ENCODE data around the gene SLMAP.

Gene SLMAP

GRCh38 chr3:57951066-57951882 lies 195.2 kb downstream of the SLMAP start:
- in situ Hi-C loops (cut with MboI; ENCODE audit: low pct_unique_long_range_greater_than_20kb, low sequenced_read_pairs): no loop called here
- DNase-seq: peak; percentile 84

GRCh38 chr3:57952208-57952631 lies 196.1 kb downstream of the SLMAP start:
- no peak for DNase-seq
- in situ Hi-C loops (cut with MboI; ENCODE audit: low pct_unique_long_range_greater_than_20kb, low sequenced_read_pairs): no loop called here

- in situ Hi-C loops (cut with MboI; ENCODE audit: low pct_unique_long_range_greater_than_20kb, low sequenced_read_pairs): no loop called here
Observed at GRCh38 chr3:57952651-57953050, 196.5 kb downstream of the SLMAP start.

GRCh38 chr3:57953576-57953975 lies 197.5 kb downstream of the SLMAP start:
- in situ Hi-C loops (cut with MboI; ENCODE audit: low pct_unique_long_range_greater_than_20kb, low sequenced_read_pairs): no loop called here

More at GRCh38 chr3:57952651-57953050, 196.5 kb downstream of the SLMAP start:
- no peak for DNase-seq

GRCh38 chr3:57956119-57956832 lies 200.2 kb downstream of the SLMAP start:
- in situ Hi-C loops (cut with MboI; ENCODE audit: low pct_unique_long_range_greater_than_20kb, low sequenced_read_pairs): no loop called here
- DNase-seq: no peak

More at GRCh38 chr3:57953576-57953975, 197.5 kb downstream of the SLMAP start:
- DNase-seq: no peak

- DNase-seq: no peak
- in situ Hi-C loops (cut with MboI; ENCODE audit: low pct_unique_long_range_greater_than_20kb, low sequenced_read_pairs): no loop called here
Observed at GRCh38 chr3:57956833-57957174, 200.7 kb downstream of the SLMAP start.

GRCh38 chr3:57957824-57958223 lies 201.7 kb downstream of the SLMAP start:
- in situ Hi-C loops (cut with MboI; ENCODE audit: low pct_unique_long_range_greater_than_20kb, low sequenced_read_pairs): no loop called here
- no peak for DNase-seq

- in situ Hi-C loops (cut with MboI; ENCODE audit: low pct_unique_long_range_greater_than_20kb, low sequenced_read_pairs): no loop called here
- peak; percentile 71 for DNase-seq
Observed at GRCh38 chr3:57958642-57959422, 202.7 kb downstream of the SLMAP start.

GRCh38 chr3:57959423-57960173 lies 203.5 kb downstream of the SLMAP start:
- peak; percentile 70 for DNase-seq
- in situ Hi-C loops (cut with MboI; ENCODE audit: low pct_unique_long_range_greater_than_20kb, low sequenced_read_pairs): no loop called here

GRCh38 chr3:57960174-57960505 lies 204.0 kb downstream of the SLMAP start:
- in situ Hi-C loops (cut with MboI; ENCODE audit: low pct_unique_long_range_greater_than_20kb, low sequenced_read_pairs): no loop called here

GRCh38 chr3:57961177-57961827 lies 205.2 kb downstream of the SLMAP start:
- DNase-seq: no peak
- in situ Hi-C loops (cut with MboI; ENCODE audit: low pct_unique_long_range_greater_than_20kb, low sequenced_read_pairs): no loop called here

More at GRCh38 chr3:57960174-57960505, 204.0 kb downstream of the SLMAP start:
- no peak for DNase-seq

- DNase-seq: peak; percentile 65
- in situ Hi-C loops (cut with MboI; ENCODE audit: low pct_unique_long_range_greater_than_20kb, low sequenced_read_pairs): no loop called here
Observed at GRCh38 chr3:57961828-57962447, 205.8 kb downstream of the SLMAP start.

GRCh38 chr3:57962448-57962834 lies 206.3 kb downstream of the SLMAP start:
- in situ Hi-C loops (cut with MboI; ENCODE audit: low pct_unique_long_range_greater_than_20kb, low sequenced_read_pairs): no loop called here
- no peak for DNase-seq

- in situ Hi-C loops (cut with MboI; ENCODE audit: low pct_unique_long_range_greater_than_20kb, low sequenced_read_pairs): no loop called here
- DNase-seq: no peak
Observed at GRCh38 chr3:57963811-57964346, 207.8 kb downstream of the SLMAP start.

- DNase-seq: no peak
- in situ Hi-C loops (cut with MboI; ENCODE audit: low pct_unique_long_range_greater_than_20kb, low sequenced_read_pairs): no loop called here
Observed at GRCh38 chr3:57966829-57967228, 210.7 kb downstream of the SLMAP start.

- DNase-seq: no peak
- in situ Hi-C loops (cut with MboI; ENCODE audit: low pct_unique_long_range_greater_than_20kb, low sequenced_read_pairs): no loop called here
Observed at GRCh38 chr3:57967590-57967989, 211.5 kb downstream of the SLMAP start.

- in situ Hi-C loops (cut with MboI; ENCODE audit: low pct_unique_long_range_greater_than_20kb, low sequenced_read_pairs): no loop called here
- DNase-seq: no peak
Observed at GRCh38 chr3:57968501-57968900, 212.4 kb downstream of the SLMAP start.

- DNase-seq: no peak
- in situ Hi-C loops (cut with MboI; ENCODE audit: low pct_unique_long_range_greater_than_20kb, low sequenced_read_pairs): no loop called here
Observed at GRCh38 chr3:57971975-57972374, 215.9 kb downstream of the SLMAP start.

All from KBM-7 (cell line).